Right lobe of liver (tissue), 6 donors: Measurements from ENCODE around the gene MCAT. TPM values are rescaled to one million over a fixed set of nuclear protein-coding genes. Genes with fewer than 3 reads are reported as not detected.

Experiments
- ATAC-seq, 4 donors: fragments of 200-7000 bp; cut with Tn5 transposase; one replicate each; pipeline ENCODE4 v1.9.1; 2020; ENCODE audit warnings: mild to moderate bottlenecking in 4 of 4, moderate library complexity in 4 of 4
- DNase-seq, 3 donors: peaks; one replicate each; pipeline ENCODE4 v3.0.0-alpha.2; 2020
- H3K27ac ChIP-seq, 3 donors: fragments of 200-600 bp; one replicate each; pipeline ENCODE4 v1.8.0; 2022
- H3K27me3 ChIP-seq, 2 donors: fragments of 200-600 bp; one replicate each; pipeline ENCODE4 v1.8.0; 2022
- H3K36me3 ChIP-seq, 4 donors: fragments of 200-600 bp; sonication (generic) in 1 of 4; one replicate each; pipeline versions ENCODE4 v1.5.1 to v1.8.0; 2017 to 2022; ENCODE audit warnings: control low read depth in 1 of 4
- H3K4me1 ChIP-seq, 4 donors: fragments of 200-600 bp; sonication (generic) in 1 of 4; one replicate each; pipeline versions ENCODE4 v1.5.1 to v1.8.0; 2017 to 2022; ENCODE audit warnings: control low read depth in 1 of 4
- H3K4me3 ChIP-seq, 3 donors: fragments of 200-600 bp; one replicate each; pipeline ENCODE4 v1.8.0; 2022
- H3K9me3 ChIP-seq, 4 donors: fragments of 200-600 bp; sonication (generic) in 1 of 4; one replicate each; pipeline versions ENCODE4 v1.5.1 to v1.8.0; 2017 to 2022; ENCODE audit warnings: control low read depth in 1 of 4
- POLR2A ChIP-seq: fragments of 450-650 bp; IDR thresholded peaks from one replicate; pipeline ENCODE4 v1.6.1; 2017; ENCODE audit warnings: antibody characterized with exemption, mild to moderate bottlenecking
- WGBS: methylation state at CpG from one replicate; pipeline ENCODE4 v1.1.6; 2018; ENCODE audit warnings: low coverage, low lambda C conversion rate; ENCODE audit not compliant: insufficient coverage; ENCODE audit errors: missing lambda C conversion rate; 5-methylcytosine and 5-hydroxymethylcytosine counted together
- intact Hi-C, 2 donors: fragments of 100-400 bp; cut with DNase I; formaldehyde crosslinking; loops; one replicate each; pipeline versions ENCODE4 v1.11.2 to v1.14.1; 2022
- total RNA-seq, 6 experiments: library from RNA; depleted of rRNA in 2 of 6; stranded (reverse); fragments of >200 nt in 2 of 6; fragmentation: NEBNext Ultra II Directional in 3 of 6; extraction: Animal tissue kit (Norgen Biotek cat#: 25700) in 3 of 6; gene quantifications; one replicate each; pipeline versions ENCODE4 v1.1.0 to v1.2.4, GENCODE V29; 2016 to 2023
- TF ChIP-seq, protein P1 (sequence below), 4 donors: fragments of 200-600 bp in 3 of 4; fragments of 450-650 bp in 1 of 4; IDR thresholded peaks; one replicate each; pipeline versions ENCODE4 v1.5.1 to v1.8.0; 2016 to 2022; ENCODE audit warnings: antibody characterized with exemption in 4 of 4, mild to moderate bottlenecking in 2 of 4
- donor health status: DM: no; HTN: yes; CAD: no.
- donor health status: DM: no; HTN: no; CAD: no.
- donor health status: DM: no; HTN: no; CAD: no.
- donor health status: DM: no; HTN: yes; CAD: no.
- donor health status: DM: no; HTN: yes; CAD: no.

The MCAT gene
- total RNA-seq, 6 experiments from 2014 or later, result 8.8 to 22.3 (median 11.4) TPM

GRCh38 chr22:43136801-43137200 lies 6.4 kb downstream of the MCAT start:
- no peaks in the 10 kb centered on the region for H3K27me3 ChIP-seq
- intact Hi-C loops, result no loop called here
- no peak overlapping the region for H3K4me3 ChIP-seq
- WGBS, result 60% methylated on average over 1 of the region's 10 CpGs
- H3K9me3 ChIP-seq, result no peaks in the 10 kb centered on the region
- DNase-seq (no peak), ATAC-seq (peak in 1 of 4 donors; percentile 11)
- peaks cover 0 to 41% (median 16%) of the 10 kb centered on the region in 4 donors for H3K36me3 ChIP-seq
- no peak overlapping the region for H3K27ac ChIP-seq
- peaks cover 0 to 2% (median 0%) of the 10 kb centered on the region in 4 donors for H3K4me1 ChIP-seq
- TF ChIP-seq, protein P1, sequence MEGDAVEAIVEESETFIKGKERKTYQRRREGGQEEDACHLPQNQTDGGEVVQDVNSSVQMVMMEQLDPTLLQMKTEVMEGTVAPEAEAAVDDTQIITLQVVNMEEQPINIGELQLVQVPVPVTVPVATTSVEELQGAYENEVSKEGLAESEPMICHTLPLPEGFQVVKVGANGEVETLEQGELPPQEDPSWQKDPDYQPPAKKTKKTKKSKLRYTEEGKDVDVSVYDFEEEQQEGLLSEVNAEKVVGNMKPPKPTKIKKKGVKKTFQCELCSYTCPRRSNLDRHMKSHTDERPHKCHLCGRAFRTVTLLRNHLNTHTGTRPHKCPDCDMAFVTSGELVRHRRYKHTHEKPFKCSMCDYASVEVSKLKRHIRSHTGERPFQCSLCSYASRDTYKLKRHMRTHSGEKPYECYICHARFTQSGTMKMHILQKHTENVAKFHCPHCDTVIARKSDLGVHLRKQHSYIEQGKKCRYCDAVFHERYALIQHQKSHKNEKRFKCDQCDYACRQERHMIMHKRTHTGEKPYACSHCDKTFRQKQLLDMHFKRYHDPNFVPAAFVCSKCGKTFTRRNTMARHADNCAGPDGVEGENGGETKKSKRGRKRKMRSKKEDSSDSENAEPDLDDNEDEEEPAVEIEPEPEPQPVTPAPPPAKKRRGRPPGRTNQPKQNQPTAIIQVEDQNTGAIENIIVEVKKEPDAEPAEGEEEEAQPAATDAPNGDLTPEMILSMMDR (IDR thresholded peaks at IDR 0.05), result no peak
- no peak for TF ChIP-seq POLR2A

GRCh38 chr22:43136255-43136654 lies 6.9 kb downstream of the MCAT start:
- no peak for TF ChIP-seq POLR2A
- TF ChIP-seq, protein P1 (IDR thresholded peaks at IDR 0.05), result peak; percentile 23 to 58 (median 51)
- DNase-seq (peak in 1 of 3 donors; percentile 50), ATAC-seq (peak; percentile 74 to 78 (median 76))
- intact Hi-C loops, result no loop called here
- Histone ChIP-seq H3K4me1 (no peaks in the 10 kb centered on the region), H3K9me3 (no peaks in the 10 kb centered on the region), H3K4me3 (no peak overlapping the region), H3K36me3 (peaks cover 0 to 41% (median 16%) of the 10 kb centered on the region in 4 donors), H3K27ac (no peak overlapping the region), H3K27me3 (no peaks in the 10 kb centered on the region)
- 36% methylated on average over 5 of the region's 9 CpGs for WGBS

- WGBS, result no CpG with 5 or more reads among the region's 5 CpGs
- ATAC-seq (no peak), DNase-seq (no peak)
- H3K27me3 ChIP-seq, result no peaks in the 10 kb centered on the region
- intact Hi-C loops, result no loop called here
- H3K36me3 ChIP-seq, result peaks cover 0 to 38% (median 15%) of the 10 kb centered on the region in 4 donors
- TF ChIP-seq, protein P1 (IDR thresholded peaks at IDR 0.05), result no peak
- TF ChIP-seq POLR2A, result no peak
- no peak overlapping the region for H3K4me3 ChIP-seq
- no peak overlapping the region for H3K27ac ChIP-seq
- no peaks in the 10 kb centered on the region for H3K4me1 ChIP-seq
- H3K9me3 ChIP-seq, result no peaks in the 10 kb centered on the region
Measured at GRCh38 chr22:43135565-43135964, 7.6 kb downstream of the MCAT start.

DNA sequence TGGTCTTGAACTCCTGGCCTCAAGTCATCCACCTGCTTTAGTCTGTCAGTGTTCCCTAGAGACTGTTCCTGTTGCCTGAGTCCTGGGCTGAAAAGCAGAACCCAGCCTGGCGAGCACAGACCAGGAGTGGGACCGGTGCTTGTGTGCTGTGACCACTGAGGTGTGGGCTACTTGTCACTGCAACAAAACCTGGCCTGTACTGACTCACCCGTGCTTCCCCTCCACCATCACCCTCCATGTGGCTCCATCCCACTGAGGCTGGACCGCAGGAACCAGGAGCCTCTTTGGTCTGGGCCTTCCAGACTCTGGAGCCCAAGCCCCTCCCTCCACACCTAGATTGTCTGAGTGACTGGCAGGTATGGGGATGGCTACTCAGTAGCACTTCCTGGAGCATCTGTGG lies 8.6 kb downstream of the MCAT start:
- ATAC-seq, result no peak
- DNase-seq, result no peak
- intact Hi-C loops, result no loop called here
- TF ChIP-seq POLR2A, result no peak
- TF ChIP-seq, protein P1 (IDR thresholded peaks at IDR 0.05), result no peak
- H3K27ac ChIP-seq, result no peak overlapping the region
- WGBS, result 90% methylated on average over 2 of the region's 4 CpGs
- no peak overlapping the region for H3K4me3 ChIP-seq
- H3K9me3 ChIP-seq, result no peaks in the 10 kb centered on the region
- H3K4me1 ChIP-seq, result no peaks in the 10 kb centered on the region
- peaks cover 0 to 37% (median 13%) of the 10 kb centered on the region in 4 donors for H3K36me3 ChIP-seq
- H3K27me3 ChIP-seq, result no peaks in the 10 kb centered on the region

- Histone ChIP-seq H3K27me3 (no peaks in the 10 kb centered on the region), H3K4me1 (no peaks in the 10 kb centered on the region), H3K36me3 (peaks cover 0 to 32% (median 10%) of the 10 kb centered on the region in 4 donors), H3K27ac (no peak overlapping the region), H3K4me3 (no peak overlapping the region), H3K9me3 (no peaks in the 10 kb centered on the region)
- intact Hi-C loops, result no loop called here
- DNase-seq (no peak), ATAC-seq (no peak)
- WGBS, result 95% methylated on average over 7 of the region's 9 CpGs
- TF ChIP-seq, protein P1 (IDR thresholded peaks at IDR 0.05), result no peak
- TF ChIP-seq POLR2A, result no peak
Measured at GRCh38 chr22:43133401-43133800, 9.8 kb downstream of the MCAT start.
